CD4-positive, CD25-positive, alpha-beta regulatory T cell (primary cell): ENCODE measurements around the gene SETD4. TPM values are rescaled to one million over a fixed set of nuclear protein-coding genes. Genes with fewer than 3 reads are reported as not detected.
A peak's percentile ranks its signal among the peaks of the same experiment; 100 is the strongest.

Experiments used
- ATAC-seq, 2 donors: fragments of 150-1000 bp; cut with Tn5 transposase; one replicate each; pipeline ENCODE4 v1.10.0; 2021; ENCODE audit warnings: low read depth in 2 of 2, moderate number of reproducible peaks in 2 of 2, moderate library complexity in 1 of 2
- DNase-seq, 3 donors: peaks; one replicate each; pipeline versions ENCODE4 v3.0.0 to v3.0.0-alpha.2; 2012 to 2022; ENCODE audit warnings: mixed read lengths in 1 of 3
- H3K27ac ChIP-seq: one replicate; pipeline ENCODE4 v1.7.0; 2013; ENCODE audit warnings: mild to moderate bottlenecking, low read length; ENCODE audit not compliant: insufficient read depth, poor library complexity, severe bottlenecking
- H3K27me3 ChIP-seq: one replicate; pipeline ENCODE4 v1.7.0; 2013; ENCODE audit warnings: low read length; ENCODE audit not compliant: control insufficient read depth, insufficient read depth
- H3K36me3 ChIP-seq: one replicate; pipeline ENCODE4 v1.7.0; 2013; ENCODE audit warnings: mild to moderate bottlenecking, low read length, moderate library complexity; ENCODE audit not compliant: control insufficient read depth, insufficient read depth
- H3K4me1 ChIP-seq: 2 replicates; pipeline ENCODE4 v1.7.0; 2013; ENCODE audit warnings: mild to moderate bottlenecking, low read length; ENCODE audit not compliant: insufficient read depth, control insufficient read depth, poor library complexity, severe bottlenecking
- H3K4me3 ChIP-seq: one replicate; pipeline ENCODE4 v1.7.0; 2013; ENCODE audit warnings: low read depth, mild to moderate bottlenecking, low read length, moderate library complexity
- H3K9me3 ChIP-seq, 2 experiments: 1 replicate in 1 of 2; 2 replicates in 1 of 2; pipeline ENCODE4 v1.7.0; 2013; ENCODE audit warnings: low read length in 2 of 2, mild to moderate bottlenecking in 1 of 2, moderate library complexity in 1 of 2; ENCODE audit not compliant: control insufficient read depth in 2 of 2
- H3K27ac Mint-ChIP-seq, 3 donors: one replicate each; pipeline ENCODE4 v1.8.0; 2020 to 2022; ENCODE audit warnings: mild to moderate bottlenecking in 3 of 3, mixed read lengths in 3 of 3, moderate library complexity in 2 of 3
- H3K27me3 Mint-ChIP-seq: one replicate; pipeline ENCODE4 v1.8.0; 2022; ENCODE audit warnings: mild to moderate bottlenecking, mixed read lengths
- H3K36me3 Mint-ChIP-seq: one replicate; pipeline ENCODE4 v1.8.0; 2020; ENCODE audit warnings: mixed read lengths
- H3K4me1 Mint-ChIP-seq, 4 donors: one replicate each; pipeline ENCODE4 v1.8.0; 2020 to 2022; ENCODE audit warnings: mixed read lengths in 4 of 4, mild to moderate bottlenecking in 1 of 4
- H3K4me3 Mint-ChIP-seq, 4 donors: one replicate each; pipeline ENCODE4 v1.8.0; 2020 to 2022; ENCODE audit warnings: mild to moderate bottlenecking in 4 of 4, mixed read lengths in 4 of 4, moderate library complexity in 3 of 4
- H3K9me3 Mint-ChIP-seq, 7 donors: one replicate each; pipeline ENCODE4 v1.8.0; 2020 to 2022; ENCODE audit warnings: mixed read lengths in 7 of 7, mild to moderate bottlenecking in 3 of 7, moderate library complexity in 2 of 7
- polyA plus RNA-seq, 4 donors: library from polyadenylated mRNA; unstranded; fragments of 300-500 nt; fragmentation: Illumina TruSeq; gene quantifications; one replicate each; pipeline ENCODE4 v1.2.3, GENCODE V29; 2021
- total RNA-seq: library from RNA; stranded (reverse); gene quantifications from one replicate; pipeline ENCODE4 v1.2.3, GENCODE V29; 2022

SETD4 gene
- total and polyA plus RNA-seq, 5 donors from 2014 or later: 9.2 to 15.0 (median 10.6) TPM

DNA sequence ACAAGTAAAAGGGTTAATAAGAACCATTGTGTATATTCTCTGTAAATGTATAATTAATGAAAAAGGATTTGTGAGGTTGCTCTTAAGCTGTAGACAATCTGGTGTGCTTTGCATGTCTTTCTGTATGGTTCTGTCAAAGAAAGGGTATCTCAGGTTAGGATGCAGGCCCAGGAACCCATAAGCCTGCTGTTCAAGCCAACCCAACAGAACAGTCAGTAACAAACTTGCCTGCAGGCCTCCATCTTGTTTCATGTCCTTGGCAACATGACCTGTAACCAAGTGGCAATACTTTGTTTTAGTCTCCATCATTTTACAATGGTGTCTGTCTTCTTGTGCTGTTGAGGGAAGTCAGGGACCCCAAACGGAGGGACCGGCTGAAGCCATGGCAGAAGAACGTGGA lies 38.7 kb upstream of the SETD4 start:
- H3K27ac ChIP-seq: no peak overlapping the region
- ATAC-seq: no peak
- H3K4me1 ChIP-seq: no peaks in the 10 kb centered on the region
- no peak overlapping the region for H3K4me3 ChIP-seq
- no peaks in the 10 kb centered on the region for H3K4me1 Mint-ChIP-seq
- H3K27ac Mint-ChIP-seq: no peak overlapping the region
- H3K27me3 ChIP-seq: peaks cover 10% of the 10 kb centered on the region
- peaks cover 0 to 2% (median under 1%) of the 10 kb centered on the region in 7 donors for H3K9me3 Mint-ChIP-seq
- H3K27me3 Mint-ChIP-seq: peaks cover 40% of the 10 kb centered on the region
- no peaks in the 10 kb centered on the region for H3K36me3 Mint-ChIP-seq
- H3K36me3 ChIP-seq: no peaks in the 10 kb centered on the region
- H3K4me3 Mint-ChIP-seq: no peak overlapping the region
- no peak for DNase-seq
- H3K9me3 ChIP-seq: peaks cover 3% of the 10 kb centered on the region in 2 experiments

GRCh38 chr21:36098182-36098532 lies 37.8 kb upstream of the SETD4 start:
- Mint-ChIP-seq H3K27me3 (peaks cover 32% of the 10 kb centered on the region), H3K36me3 (no peaks in the 10 kb centered on the region), H3K9me3 (peaks cover 0 to 9% (median 7%) of the 10 kb centered on the region in 7 donors), H3K4me3 (no peak overlapping the region), H3K27ac (no peak overlapping the region), H3K4me1 (no peaks in the 10 kb centered on the region)
- ATAC-seq (no peak), DNase-seq (no peak)
- Histone ChIP-seq H3K4me3 (no peak overlapping the region), H3K9me3 (peaks cover 11 to 12% of the 10 kb centered on the region in 2 experiments), H3K36me3 (no peaks in the 10 kb centered on the region), H3K27me3 (peaks cover 8% of the 10 kb centered on the region), H3K4me1 (no peaks in the 10 kb centered on the region), H3K27ac (no peak overlapping the region)

DNA sequence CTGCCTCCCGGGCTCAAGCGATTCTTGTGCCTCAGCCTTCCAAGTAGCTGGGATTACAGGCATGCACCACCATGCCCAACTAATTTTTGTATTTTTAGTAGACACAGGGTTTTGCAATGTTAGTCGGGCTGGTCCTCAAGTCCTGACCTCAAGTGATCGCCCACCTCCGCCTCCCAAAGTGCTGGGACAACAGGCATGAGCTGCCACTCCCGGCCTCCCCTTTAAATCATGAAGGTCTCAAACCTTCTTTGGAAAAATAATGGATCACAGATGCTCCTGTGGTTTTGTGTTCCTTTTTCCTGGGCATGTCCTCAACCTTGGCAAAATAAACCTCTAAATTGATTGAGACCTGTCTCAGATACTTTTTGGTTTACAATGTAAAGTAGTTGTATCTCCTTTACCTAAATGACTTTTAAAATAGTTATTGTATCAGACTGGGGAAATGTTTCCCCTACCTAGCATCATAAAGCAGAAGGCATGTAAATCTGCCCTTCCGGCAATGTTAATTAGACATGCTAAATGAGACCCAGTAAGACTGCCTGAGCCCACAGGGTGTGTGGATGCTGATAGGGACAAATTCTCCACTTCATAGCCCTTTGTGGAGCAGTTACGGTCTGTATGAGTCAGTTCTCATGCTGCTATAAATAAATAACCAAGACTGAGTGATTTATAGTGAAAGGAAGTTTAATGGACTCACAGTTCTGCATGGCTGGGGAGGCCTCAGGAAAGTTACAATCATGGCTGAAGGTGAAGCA lies 37.3 kb upstream of the SETD4 start:
- Histone ChIP-seq H3K9me3 (peaks cover 15 to 17% of the 10 kb centered on the region in 2 experiments), H3K36me3 (no peaks in the 10 kb centered on the region), H3K4me3 (no peak overlapping the region), H3K27me3 (peaks cover 8% of the 10 kb centered on the region), H3K27ac (no peak overlapping the region), H3K4me1 (no peaks in the 10 kb centered on the region)
- Mint-ChIP-seq H3K36me3 (no peaks in the 10 kb centered on the region), H3K27ac (no peak overlapping the region), H3K4me3 (no peak overlapping the region), H3K4me1 (no peaks in the 10 kb centered on the region), H3K9me3 (peaks cover 0 to 15% (median 7%) of the 10 kb centered on the region in 7 donors), H3K27me3 (peaks cover 32% of the 10 kb centered on the region)
- DNase-seq (no peak), ATAC-seq (peak in 1 of 2 donors; percentile 25)

DNA sequence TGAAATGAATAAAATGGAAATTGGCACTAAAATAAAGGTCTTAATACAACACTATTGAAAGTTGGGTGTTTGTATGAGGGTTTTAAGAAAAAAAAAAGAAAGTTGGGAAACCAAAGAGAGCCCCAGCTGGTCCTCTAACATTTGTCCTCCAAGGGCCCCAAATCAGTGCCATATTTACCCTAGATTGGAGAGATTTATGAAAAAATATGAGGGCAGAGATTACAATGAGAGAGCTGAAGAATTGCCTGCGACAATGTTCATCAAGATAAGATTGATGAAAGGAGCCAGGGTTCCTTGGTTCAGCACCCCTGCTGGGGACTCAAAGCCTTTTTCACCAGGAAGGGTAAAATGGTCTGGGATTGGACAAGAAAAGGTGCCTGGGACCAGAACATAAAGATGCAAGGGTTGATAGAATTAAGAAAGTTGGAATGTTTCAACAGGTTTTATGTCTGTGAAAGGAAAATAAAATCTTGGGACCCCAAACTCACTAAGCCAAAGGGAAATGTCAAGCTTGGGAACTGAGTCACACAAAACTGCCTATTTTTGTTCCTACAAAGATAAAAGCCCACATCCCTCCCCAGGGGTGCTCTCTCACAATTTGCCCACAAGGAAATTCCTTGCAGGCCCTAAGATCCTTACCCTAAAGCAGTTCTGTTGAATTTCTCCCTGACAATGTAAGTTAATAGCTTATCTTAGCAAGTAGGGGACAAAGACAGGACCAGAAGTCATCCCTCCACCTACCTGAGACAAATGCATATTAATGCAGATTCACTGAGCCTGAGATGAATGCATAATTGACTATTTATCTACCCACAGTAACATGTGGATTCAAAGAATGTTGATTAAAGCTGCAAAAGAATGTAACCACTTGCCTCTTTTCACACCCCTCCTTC lies 36.3 kb upstream of the SETD4 start:
- H3K4me1 Mint-ChIP-seq: no peaks in the 10 kb centered on the region
- no peak overlapping the region for H3K4me3 Mint-ChIP-seq
- ATAC-seq (no peak), DNase-seq (no peak)
- Histone ChIP-seq H3K4me3 (no peak overlapping the region), H3K36me3 (no peaks in the 10 kb centered on the region), H3K27me3 (peaks cover 6% of the 10 kb centered on the region), H3K4me1 (no peaks in the 10 kb centered on the region), H3K27ac (no peak overlapping the region), H3K9me3 (peaks cover 17 to 18% of the 10 kb centered on the region in 2 experiments)
- H3K9me3 Mint-ChIP-seq: peaks cover 0 to 15% (median 7%) of the 10 kb centered on the region in 7 donors
- H3K27ac Mint-ChIP-seq: peak overlapping the region in 1 of 3 donors; percentile 4
- no peaks in the 10 kb centered on the region for H3K36me3 Mint-ChIP-seq
- peaks cover 32% of the 10 kb centered on the region for H3K27me3 Mint-ChIP-seq

GRCh38 chr21:36093512-36093911 lies 33.2 kb upstream of the SETD4 start:
- no peaks in the 10 kb centered on the region for H3K36me3 ChIP-seq
- peaks cover 17 to 18% of the 10 kb centered on the region in 2 experiments for H3K9me3 ChIP-seq
- no peak overlapping the region for H3K4me3 ChIP-seq
- no peak overlapping the region for H3K27ac Mint-ChIP-seq
- no peak overlapping the region for H3K4me3 Mint-ChIP-seq
- no peaks in the 10 kb centered on the region for H3K4me1 Mint-ChIP-seq
- peaks cover 6% of the 10 kb centered on the region for H3K27me3 ChIP-seq
- DNase-seq: no peak
- no peaks in the 10 kb centered on the region for H3K4me1 ChIP-seq
- H3K27me3 Mint-ChIP-seq: peaks cover 31% of the 10 kb centered on the region
- ATAC-seq: no peak
- no peaks in the 10 kb centered on the region for H3K36me3 Mint-ChIP-seq
- H3K9me3 Mint-ChIP-seq: peaks cover 0 to 15% (median 7%) of the 10 kb centered on the region in 7 donors
- no peak overlapping the region for H3K27ac ChIP-seq

GRCh38 chr21:36092681-36093080 lies 32.4 kb upstream of the SETD4 start:
- peaks cover 6% of the 10 kb centered on the region for H3K27me3 ChIP-seq
- H3K4me3 ChIP-seq: no peak overlapping the region
- H3K9me3 Mint-ChIP-seq: peaks cover 0 to 15% (median 7%) of the 10 kb centered on the region in 7 donors
- H3K27ac ChIP-seq: no peak overlapping the region
- no peak overlapping the region for H3K4me3 Mint-ChIP-seq
- H3K9me3 ChIP-seq: peaks cover 17 to 18% of the 10 kb centered on the region in 2 experiments
- no peaks in the 10 kb centered on the region for H3K36me3 ChIP-seq
- H3K27ac Mint-ChIP-seq: no peak overlapping the region
- H3K27me3 Mint-ChIP-seq: peaks cover 31% of the 10 kb centered on the region
- H3K4me1 Mint-ChIP-seq: no peaks in the 10 kb centered on the region
- H3K4me1 ChIP-seq: no peaks in the 10 kb centered on the region
- DNase-seq (no peak), ATAC-seq (no peak)
- no peaks in the 10 kb centered on the region for H3K36me3 Mint-ChIP-seq

DNA sequence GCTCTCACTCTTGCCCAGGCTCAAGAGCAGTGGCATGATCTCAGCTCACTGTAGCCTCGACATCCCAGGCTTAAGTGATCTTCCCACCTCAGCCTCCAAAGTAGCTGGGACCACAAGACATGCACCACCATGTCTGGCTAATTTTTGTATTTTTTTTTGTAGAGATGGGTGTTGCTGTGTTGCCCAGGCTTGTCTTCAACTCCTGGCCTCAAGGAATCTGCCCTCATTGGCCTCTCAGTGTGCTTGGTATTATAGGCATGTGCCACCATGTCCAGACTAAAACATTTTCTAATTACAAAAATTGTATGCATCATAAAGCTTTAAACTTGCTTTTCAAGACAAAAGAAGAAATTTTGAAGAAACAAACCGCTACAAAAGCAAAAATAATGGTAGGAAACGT lies 29.6 kb upstream of the SETD4 start:
- no peaks in the 10 kb centered on the region for H3K36me3 Mint-ChIP-seq
- ATAC-seq (no peak), DNase-seq (no peak)
- no peak overlapping the region for H3K4me3 Mint-ChIP-seq
- no peak overlapping the region for H3K27ac Mint-ChIP-seq
- H3K4me1 ChIP-seq: no peaks in the 10 kb centered on the region
- peaks cover 0 to 10% (median 8%) of the 10 kb centered on the region in 4 donors for H3K4me1 Mint-ChIP-seq
- H3K9me3 Mint-ChIP-seq: peaks cover 0 to 15% (median 7%) of the 10 kb centered on the region in 7 donors
- peaks cover 6% of the 10 kb centered on the region for H3K27me3 ChIP-seq
- H3K27ac ChIP-seq: no peak overlapping the region
- no peak overlapping the region for H3K4me3 ChIP-seq
- H3K9me3 ChIP-seq: peaks cover 17 to 18% of the 10 kb centered on the region in 2 experiments
- no peaks in the 10 kb centered on the region for H3K36me3 ChIP-seq
- peaks cover 28% of the 10 kb centered on the region for H3K27me3 Mint-ChIP-seq
